Mesothelial cell of epicardium (in vitro differentiated cells): ENCODE measurements around the gene MNT. TPM values are rescaled to one million over a fixed set of nuclear protein-coding genes. Genes with fewer than 3 reads are reported as not detected.
A peak's percentile ranks its signal among the peaks of the same experiment; 100 is the strongest.

Source experiments
- DNase-seq, 2 experiments: peaks; one replicate each; pipeline ENCODE4 v3.0.0; 2021; ENCODE audit warnings: low spot score in 2 of 2; ENCODE audit not compliant: unreplicated experiment in 2 of 2
- H3K27ac Mint-ChIP-seq: 2 replicates; pipeline ENCODE4 v1.8.0; 2021; ENCODE audit warnings: mixed read lengths
- H3K27me3 Mint-ChIP-seq: 2 replicates; pipeline ENCODE4 v1.8.0; 2021; ENCODE audit warnings: low read depth, mixed read lengths
- H3K36me3 Mint-ChIP-seq: 2 replicates; pipeline ENCODE4 v1.8.0; 2021; ENCODE audit warnings: mixed read lengths
- H3K4me1 Mint-ChIP-seq: 2 replicates; pipeline ENCODE4 v1.8.0; 2021; ENCODE audit warnings: mixed read lengths
- H3K4me3 Mint-ChIP-seq: 2 replicates; pipeline ENCODE4 v1.8.0; 2021; ENCODE audit warnings: mild to moderate bottlenecking, moderate library complexity, mixed read lengths
- H3K9me3 Mint-ChIP-seq: 2 replicates; pipeline ENCODE4 v1.8.0; 2021; ENCODE audit warnings: mixed read lengths
- total RNA-seq: library from RNA; stranded (reverse); gene quantifications from 3 replicates; pipeline ENCODE4 v1.2.1, GENCODE V29; 2021
- TF ChIP-seq, protein P1 (sequence below): fragments of 200-600 bp; sonication (generic); IDR thresholded peaks from one replicate; pipeline ENCODE4 v1.5.0; 2021; ENCODE audit warnings: antibody characterized with exemption; ENCODE audit not compliant: unreplicated experiment

The MNT gene
- total RNA-seq, 1 donor from 2014 or later: 49.1 TPM

DNA sequence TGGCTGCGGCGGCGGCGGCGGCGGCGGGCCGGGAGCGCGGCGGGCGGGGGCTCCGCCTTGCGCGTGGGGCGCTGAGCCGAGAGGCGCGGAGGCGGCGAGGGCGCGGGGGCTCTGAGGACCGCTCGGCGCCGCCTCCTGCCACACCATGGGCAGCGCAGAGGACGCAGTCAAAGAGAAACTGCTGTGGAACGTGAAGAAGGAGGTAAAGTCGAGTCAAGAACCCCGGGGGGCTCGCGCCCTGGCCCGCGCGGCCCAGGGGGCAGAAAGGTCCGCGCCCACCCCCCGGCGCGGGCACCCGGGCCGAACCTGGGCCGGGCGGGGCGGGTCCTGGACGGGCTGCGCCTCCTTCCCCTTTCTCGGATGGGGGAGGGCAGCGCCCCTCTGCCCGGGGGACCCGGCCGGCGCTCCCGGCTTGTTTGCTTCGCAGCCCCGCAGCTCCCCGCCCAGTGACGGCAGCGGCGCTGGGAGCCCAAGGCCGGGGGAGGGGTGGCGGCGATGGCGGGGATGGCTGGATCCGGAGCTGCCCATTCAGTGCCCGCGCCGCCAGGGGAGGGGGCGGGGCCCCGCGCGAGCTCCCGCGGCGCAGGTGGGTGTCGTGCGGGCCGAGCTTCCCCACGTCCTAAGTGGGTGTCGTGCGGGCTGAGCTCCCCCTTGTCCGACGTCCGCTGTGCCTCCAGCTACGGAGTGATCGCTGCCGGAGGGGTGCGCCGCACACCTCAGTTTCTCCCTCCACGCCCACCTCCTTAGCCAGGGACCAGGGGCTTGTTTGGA lies 63.1 kb downstream of the MNT start:
- H3K4me3 Mint-ChIP-seq: peak overlapping the region; percentile 100
- no peaks in the 10 kb centered on the region for H3K9me3 Mint-ChIP-seq
- H3K36me3 Mint-ChIP-seq: peaks cover 10% of the 10 kb centered on the region
- H3K27ac Mint-ChIP-seq: peak overlapping the region; percentile 71
- H3K27me3 Mint-ChIP-seq: no peaks in the 10 kb centered on the region
- DNase-seq: peak; percentile 45 to 69
- TF ChIP-seq, protein P1, sequence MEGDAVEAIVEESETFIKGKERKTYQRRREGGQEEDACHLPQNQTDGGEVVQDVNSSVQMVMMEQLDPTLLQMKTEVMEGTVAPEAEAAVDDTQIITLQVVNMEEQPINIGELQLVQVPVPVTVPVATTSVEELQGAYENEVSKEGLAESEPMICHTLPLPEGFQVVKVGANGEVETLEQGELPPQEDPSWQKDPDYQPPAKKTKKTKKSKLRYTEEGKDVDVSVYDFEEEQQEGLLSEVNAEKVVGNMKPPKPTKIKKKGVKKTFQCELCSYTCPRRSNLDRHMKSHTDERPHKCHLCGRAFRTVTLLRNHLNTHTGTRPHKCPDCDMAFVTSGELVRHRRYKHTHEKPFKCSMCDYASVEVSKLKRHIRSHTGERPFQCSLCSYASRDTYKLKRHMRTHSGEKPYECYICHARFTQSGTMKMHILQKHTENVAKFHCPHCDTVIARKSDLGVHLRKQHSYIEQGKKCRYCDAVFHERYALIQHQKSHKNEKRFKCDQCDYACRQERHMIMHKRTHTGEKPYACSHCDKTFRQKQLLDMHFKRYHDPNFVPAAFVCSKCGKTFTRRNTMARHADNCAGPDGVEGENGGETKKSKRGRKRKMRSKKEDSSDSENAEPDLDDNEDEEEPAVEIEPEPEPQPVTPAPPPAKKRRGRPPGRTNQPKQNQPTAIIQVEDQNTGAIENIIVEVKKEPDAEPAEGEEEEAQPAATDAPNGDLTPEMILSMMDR: no peak
- peaks cover 25% of the 10 kb centered on the region for H3K4me1 Mint-ChIP-seq

DNA sequence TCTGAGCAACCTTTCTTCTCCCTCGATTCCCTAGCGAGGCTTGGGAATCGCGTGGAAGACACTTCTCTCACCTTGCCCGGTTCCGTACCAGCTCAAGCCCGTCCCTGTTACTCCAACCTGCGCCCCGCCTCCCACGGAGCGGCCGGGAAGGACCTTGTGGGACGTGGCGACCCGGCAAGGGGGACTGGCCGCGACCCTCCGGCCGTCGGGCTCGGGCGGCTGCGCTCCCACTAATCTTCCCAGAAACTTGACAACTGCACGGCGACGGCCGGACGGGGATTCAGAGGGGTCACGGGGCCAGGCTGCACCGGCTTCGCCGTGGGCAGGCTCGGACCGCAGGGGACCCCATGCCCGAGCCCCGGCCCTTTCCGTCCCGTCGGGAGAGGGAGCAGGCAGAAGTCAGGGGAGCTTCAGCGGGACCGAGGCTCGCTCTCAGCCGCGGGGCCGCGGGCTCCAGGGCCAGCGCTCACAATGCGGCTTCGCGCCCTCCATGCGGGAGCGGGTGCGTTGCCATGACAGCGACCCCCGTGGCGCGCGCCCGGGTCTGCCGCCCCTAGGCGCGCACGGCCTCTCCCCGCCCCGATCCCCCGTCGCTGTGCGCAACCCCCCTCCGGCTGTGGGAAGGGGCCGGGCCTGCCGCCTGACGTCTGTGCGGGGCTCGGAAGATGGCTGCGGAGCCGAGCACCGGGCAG lies 63.9 kb downstream of the MNT start, which contains the start of gene SGSM2:
SGSM2 (plus strand) TSS at position 650 of the 692 bp plus-strand sequence. CDS start 188 bp downstream, outside the sequence.
- H3K4me1 Mint-ChIP-seq: peaks cover 25% of the 10 kb centered on the region
- peaks cover 10% of the 10 kb centered on the region for H3K36me3 Mint-ChIP-seq
- H3K27me3 Mint-ChIP-seq: no peaks in the 10 kb centered on the region
- H3K27ac Mint-ChIP-seq: peak within 1 kb of the TSS; percentile 99
- peak; percentile 65 to 75 for DNase-seq
- H3K4me3 Mint-ChIP-seq: peak within 1 kb of the TSS; percentile 100
- no peaks in the 10 kb centered on the region for H3K9me3 Mint-ChIP-seq
- TF ChIP-seq, protein P1: no peak

DNA sequence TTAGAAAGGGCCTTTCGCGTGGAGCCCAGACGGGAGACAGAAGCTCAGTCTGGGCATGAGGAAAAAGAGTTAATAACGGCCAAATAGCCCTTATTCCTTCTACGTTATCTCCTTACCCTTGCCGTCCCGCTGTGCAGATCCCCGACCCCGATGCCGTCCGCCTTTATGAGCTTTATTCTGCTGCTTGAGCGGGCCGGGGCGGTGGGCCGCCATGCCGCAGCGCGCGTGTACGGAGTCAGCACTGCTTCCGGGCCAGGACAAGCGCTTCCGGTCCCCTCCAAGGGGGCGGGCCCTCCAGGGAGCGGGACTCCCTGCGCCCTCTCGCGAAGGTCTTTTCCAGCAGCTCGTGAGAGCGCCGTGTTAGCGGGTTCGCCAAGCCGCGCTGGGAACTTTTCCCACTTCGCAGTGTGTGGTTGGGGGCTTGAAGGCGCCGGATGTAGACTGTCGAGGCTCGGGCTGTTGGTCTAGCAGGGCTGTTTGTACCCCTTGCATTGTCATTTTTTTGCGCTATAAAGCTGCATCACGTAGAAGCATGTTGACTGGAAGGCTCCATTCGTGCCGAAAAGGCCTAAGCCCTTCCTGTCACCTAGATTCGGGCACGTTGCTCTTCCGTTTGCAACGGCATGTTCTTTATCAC lies 64.5 kb downstream of the MNT start, which contains the start of gene TSR1:
TSR1 (minus strand) TSS at position 243 of the 637 bp plus-strand sequence; CDS start at position 213, 30 bp downstream.
- DNase-seq: peak; percentile 86 to 91
- H3K4me3 Mint-ChIP-seq: peak within 1 kb of the TSS; percentile 100
- TF ChIP-seq, protein P1: no peak
- H3K9me3 Mint-ChIP-seq: no peaks in the 10 kb centered on the region
- peak within 1 kb of the TSS; percentile 99 for H3K27ac Mint-ChIP-seq
- peaks cover 7% of the 10 kb centered on the region for H3K36me3 Mint-ChIP-seq
- H3K4me1 Mint-ChIP-seq: peaks cover 25% of the 10 kb centered on the region
- no peaks in the 10 kb centered on the region for H3K27me3 Mint-ChIP-seq

DNA sequence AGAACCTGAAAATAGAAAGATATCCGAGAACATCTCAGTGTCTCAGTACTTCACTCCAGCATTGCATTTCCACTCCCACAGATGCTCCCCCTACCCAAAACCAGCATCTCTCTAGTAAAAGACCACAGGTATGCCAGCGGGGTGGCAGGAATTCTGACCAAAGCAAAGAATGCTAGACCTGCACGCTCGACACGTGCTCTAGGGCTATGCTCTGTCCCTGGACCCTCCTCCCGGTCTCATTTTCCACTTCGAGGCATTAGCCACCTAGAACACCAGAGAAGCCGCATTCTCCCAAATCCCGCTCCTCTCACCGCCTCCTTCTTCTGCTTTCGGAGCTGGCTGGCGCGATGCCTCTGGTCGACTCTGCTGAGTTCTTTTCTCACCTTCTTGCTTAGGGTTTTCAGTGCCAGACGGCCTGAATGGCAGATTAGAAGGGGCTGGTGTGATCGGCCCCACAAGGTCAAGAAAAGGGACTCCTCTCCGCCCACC lies 65.1 kb downstream of the MNT start:
- H3K9me3 Mint-ChIP-seq: no peaks in the 10 kb centered on the region
- peak overlapping the region; percentile 100 for H3K4me3 Mint-ChIP-seq
- H3K27ac Mint-ChIP-seq: peak overlapping the region; percentile 99
- peaks cover 7% of the 10 kb centered on the region for H3K36me3 Mint-ChIP-seq
- no peaks in the 10 kb centered on the region for H3K27me3 Mint-ChIP-seq
- TF ChIP-seq, protein P1: no peak
- peaks cover 25% of the 10 kb centered on the region for H3K4me1 Mint-ChIP-seq
- DNase-seq: no peak

Other genes starting within 250 kb of the MNT start
- gene SMG6, start 97.3 kb downstream of the MNT start, total RNA-seq: 55.4 to 58.3 TPM (median 58.3 TPM) in 3 replicates
- gene SRR, start 97.1 kb downstream of the MNT start, total RNA-seq: 13.4 to 17.6 TPM (median 16.0 TPM) in 3 replicates
- 37.7 to 41.4 TPM (median 40.6 TPM) in 3 replicates for gene TSR1, start 64.6 kb downstream of the MNT start, total RNA-seq
- 79.2 to 80.9 TPM (median 79.3 TPM) in 3 replicates for gene SGSM2, start 63.6 kb downstream of the MNT start, total RNA-seq
- gene METTL16, start 110.8 kb upstream of the MNT start, total RNA-seq: 39.6 to 42.3 TPM (median 41.8 TPM) in 3 replicates
- gene PAFAH1B1, start 192.6 kb upstream of the MNT start, total RNA-seq: 141 to 151 TPM (median 144 TPM) in 3 replicates